ENCODE data around the gene MARCHF3.

DNA sequence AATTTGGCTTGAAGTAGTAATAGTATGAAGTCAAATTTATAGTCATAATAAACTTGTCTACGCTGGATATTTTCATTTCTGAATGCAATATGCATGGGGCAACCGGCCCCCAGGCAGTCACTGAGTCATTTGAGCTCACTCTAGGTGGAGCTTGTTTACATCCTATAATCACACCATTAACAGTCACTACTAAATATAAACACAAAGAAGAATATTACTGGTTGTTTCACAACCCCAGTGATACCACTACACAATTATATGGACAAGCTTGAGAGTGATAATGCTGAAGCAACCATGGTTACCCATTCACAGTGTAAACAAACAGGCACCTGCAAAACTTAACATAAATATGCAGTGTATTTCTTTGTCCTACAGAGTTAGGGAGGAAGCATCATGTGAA is 68.7 kb downstream of the MARCHF3 start:
- TF ChIP-seq POLR2AphosphoS5 (IDR thresholded peaks at IDR 0.05) = no peak
- no peak for TF ChIP-seq CTCF (IDR thresholded peaks at IDR 0.05)
- TF ChIP-seq POLR2A (IDR thresholded peaks at IDR 0.05; ENCODE audit: low read depth) = no peak
- no peak for TF ChIP-seq EP300 (IDR thresholded peaks at IDR 0.05)

Measured in esophagus muscularis mucosa (tissue), 4 donors.